Astrocyte (in vitro differentiated cells and primary cell): ENCODE results near the gene CRYBB1. TPM values are rescaled to one million over a fixed set of nuclear protein-coding genes. Genes with fewer than 3 reads are reported as not detected.

Experiments used
- DNase-seq: peaks from one replicate; pipeline ENCODE4 v3.0.0-alpha.2; 2010; ENCODE audit warnings: low read depth
- FAIRE-seq: peaks from 2 replicates; lab custom pipeline; 2011; peaks lifted over from hg19 to GRCh38; lab: Jason Lieb, UNC
- H2AFZ ChIP-seq: 2 replicates; pipeline ENCODE4 v1.6.0; 2012; ENCODE audit warnings: low read depth, low read length, inconsistent platforms
- H3K27ac ChIP-seq: 2 replicates; pipeline ENCODE4 v1.5.1; 2011; ENCODE audit warnings: low read depth, low read length, inconsistent platforms
- H3K27me3 ChIP-seq: 2 replicates; pipeline ENCODE4 v1.6.0; 2011; ENCODE audit warnings: low read length, inconsistent platforms; ENCODE audit not compliant: insufficient read depth
- H3K36me3 ChIP-seq: 2 replicates; pipeline ENCODE4 v1.5.1; 2011; ENCODE audit warnings: low read length, inconsistent platforms; ENCODE audit not compliant: insufficient read depth
- H3K4me1 ChIP-seq: 2 replicates; pipeline ENCODE4 v1.5.1; 2011; ENCODE audit warnings: low read length, inconsistent platforms; ENCODE audit not compliant: insufficient read depth
- H3K4me2 ChIP-seq: 2 replicates; pipeline ENCODE4 v1.6.0; 2012; ENCODE audit warnings: low read length, inconsistent platforms
- H3K4me3 ChIP-seq: 2 replicates; pipeline ENCODE4 v1.5.1; 2011; ENCODE audit warnings: low read depth, mild to moderate bottlenecking, low read length, inconsistent platforms; ENCODE audit not compliant: insufficient read depth
- H3K79me2 ChIP-seq: 2 replicates; pipeline ENCODE4 v1.6.0; 2012; ENCODE audit warnings: mild to moderate bottlenecking, low read length, inconsistent platforms; ENCODE audit not compliant: insufficient read depth
- H3K9ac ChIP-seq: 2 replicates; pipeline ENCODE4 v1.6.0; 2012; ENCODE audit warnings: mild to moderate bottlenecking, low read length, inconsistent platforms
- H3K9me3 ChIP-seq: 2 replicates; pipeline ENCODE4 v1.5.1; 2012; ENCODE audit warnings: low read depth, mild to moderate bottlenecking, low read length, inconsistent platforms; ENCODE audit not compliant: insufficient read depth
- H4K20me1 ChIP-seq: 2 replicates; pipeline ENCODE4 v1.6.0; 2012; ENCODE audit warnings: low read length, inconsistent platforms; ENCODE audit not compliant: insufficient read depth
- H3K27ac Mint-ChIP-seq: one replicate; pipeline ENCODE4 v1.8.0; 2021; ENCODE audit warnings: mild to moderate bottlenecking, mixed read lengths; ENCODE audit not compliant: unreplicated experiment
- H3K27me3 Mint-ChIP-seq: one replicate; pipeline ENCODE4 v1.8.0; 2021; ENCODE audit warnings: low read depth, mixed read lengths; ENCODE audit not compliant: unreplicated experiment
- H3K36me3 Mint-ChIP-seq: one replicate; pipeline ENCODE4 v1.8.0; 2021; ENCODE audit warnings: low read depth, mixed read lengths; ENCODE audit not compliant: unreplicated experiment
- H3K4me1 Mint-ChIP-seq: one replicate; pipeline ENCODE4 v1.8.0; 2021; ENCODE audit warnings: low read depth, mixed read lengths; ENCODE audit not compliant: unreplicated experiment
- H3K4me3 Mint-ChIP-seq: one replicate; pipeline ENCODE4 v1.8.0; 2021; ENCODE audit warnings: mild to moderate bottlenecking, moderate library complexity, mixed read lengths; ENCODE audit not compliant: unreplicated experiment
- H3K9me3 Mint-ChIP-seq: one replicate; pipeline ENCODE4 v1.8.0; 2021; ENCODE audit warnings: mild to moderate bottlenecking, mixed read lengths; ENCODE audit not compliant: unreplicated experiment
- CTCF ChIP-seq: IDR thresholded peaks from 2 replicates; pipeline ENCODE4 v1.5.1; 2011; ENCODE audit warnings: low read depth, mild to moderate bottlenecking, inconsistent platforms, low read length, moderate library complexity; ENCODE audit not compliant: insufficient read depth
- EZH2 ChIP-seq: IDR thresholded peaks from 2 replicates; pipeline ENCODE4 v1.6.1; 2012; ENCODE audit warnings: mild to moderate bottlenecking, low read length, inconsistent platforms; ENCODE audit not compliant: insufficient read depth
- total RNA-seq: library from RNA; stranded (reverse); gene quantifications from 2 replicates; pipeline ENCODE4 v1.2.1, GENCODE V29; 2021

The CRYBB1 gene
- total RNA-seq, 1 donor from 2014 or later, result not detected

GRCh38 chr22:26568207-26568706, 49.6 kb downstream of the CRYBB1 start:
- H3K9ac ChIP-seq, result no peak overlapping the region
- peaks cover 5% of the 10 kb centered on the region for H3K4me1 ChIP-seq
- H3K79me2 ChIP-seq, result peaks cover 79% of the 10 kb centered on the region
- FAIRE-seq (no peak), DNase-seq (peak; percentile 71)
- no peak overlapping the region for H2AFZ ChIP-seq
- peaks cover 3% of the 10 kb centered on the region for H3K36me3 ChIP-seq
- H3K4me2 ChIP-seq, result peak overlapping the region; percentile 23
- no peak overlapping the region for H3K4me3 ChIP-seq
- peaks cover 79% of the 10 kb centered on the region for H4K20me1 ChIP-seq
- no peaks in the 10 kb centered on the region for H3K9me3 ChIP-seq
- peaks cover 12% of the 10 kb centered on the region for H3K36me3 Mint-ChIP-seq
- H3K27me3 Mint-ChIP-seq, result no peaks in the 10 kb centered on the region
- no peak overlapping the region for H3K27ac ChIP-seq
- H3K4me3 Mint-ChIP-seq, result no peak overlapping the region
- no peaks in the 10 kb centered on the region for H3K9me3 Mint-ChIP-seq
- TF ChIP-seq CTCF (no peak), EZH2 (no peak)
- peak overlapping the region; percentile 60 for H3K27ac Mint-ChIP-seq
- H3K4me1 Mint-ChIP-seq, result peaks cover 14% of the 10 kb centered on the region
- no peaks in the 10 kb centered on the region for H3K27me3 ChIP-seq

GRCh38 chr22:26567610-26568009, 50.2 kb downstream of the CRYBB1 start:
- H3K27ac Mint-ChIP-seq, result no peak overlapping the region
- peaks cover 14% of the 10 kb centered on the region for H3K4me1 Mint-ChIP-seq
- no peaks in the 10 kb centered on the region for H3K27me3 Mint-ChIP-seq
- DNase-seq (no peak), FAIRE-seq (no peak)
- H3K79me2 ChIP-seq, result peaks cover 79% of the 10 kb centered on the region
- peaks cover 78% of the 10 kb centered on the region for H4K20me1 ChIP-seq
- H3K9ac ChIP-seq, result no peak overlapping the region
- peaks cover 10% of the 10 kb centered on the region for H3K36me3 Mint-ChIP-seq
- no peak overlapping the region for H3K4me2 ChIP-seq
- no peaks in the 10 kb centered on the region for H3K9me3 ChIP-seq
- H3K36me3 ChIP-seq, result peaks cover 3% of the 10 kb centered on the region
- no peaks in the 10 kb centered on the region for H3K9me3 Mint-ChIP-seq
- H3K27ac ChIP-seq, result no peak overlapping the region
- no peak overlapping the region for H3K4me3 ChIP-seq
- no peak overlapping the region for H2AFZ ChIP-seq
- TF ChIP-seq EZH2 (no peak), CTCF (no peak)
- no peak overlapping the region for H3K4me3 Mint-ChIP-seq
- peaks cover 5% of the 10 kb centered on the region for H3K4me1 ChIP-seq
- H3K27me3 ChIP-seq, result no peaks in the 10 kb centered on the region

GRCh38 chr22:26566994-26567393, 50.8 kb downstream of the CRYBB1 start:
- peaks cover 7% of the 10 kb centered on the region for H3K36me3 Mint-ChIP-seq
- H3K79me2 ChIP-seq, result peaks cover 78% of the 10 kb centered on the region
- H3K27me3 ChIP-seq, result no peaks in the 10 kb centered on the region
- H3K36me3 ChIP-seq, result peaks cover 3% of the 10 kb centered on the region
- FAIRE-seq (no peak), DNase-seq (no peak)
- no peaks in the 10 kb centered on the region for H3K9me3 ChIP-seq
- H2AFZ ChIP-seq, result no peak overlapping the region
- TF ChIP-seq EZH2, result no peak
- TF ChIP-seq CTCF, result no peak
- no peaks in the 10 kb centered on the region for H3K9me3 Mint-ChIP-seq
- no peak overlapping the region for H3K27ac ChIP-seq
- peaks cover 14% of the 10 kb centered on the region for H3K4me1 Mint-ChIP-seq
- H3K27ac Mint-ChIP-seq, result no peak overlapping the region
- H3K9ac ChIP-seq, result no peak overlapping the region
- H3K4me3 ChIP-seq, result no peak overlapping the region
- H3K4me3 Mint-ChIP-seq, result no peak overlapping the region
- no peaks in the 10 kb centered on the region for H3K27me3 Mint-ChIP-seq
- peaks cover 80% of the 10 kb centered on the region for H4K20me1 ChIP-seq
- H3K4me1 ChIP-seq, result peaks cover 5% of the 10 kb centered on the region
- no peak overlapping the region for H3K4me2 ChIP-seq
